Gastroesophageal sphincter (tissue), 4 donors: ENCODE measurements around the gene MKS1. TPM values are rescaled to one million over a fixed set of nuclear protein-coding genes. Genes with fewer than 3 reads are reported as not detected.
A peak's percentile ranks its signal among the peaks of the same experiment; 100 is the strongest.

ENCODE experiments used
- ATAC-seq: fragments of 150-250 bp; one replicate; pipeline ENCODE4 v1.9.1; 2016; ENCODE audit warnings: mild to moderate bottlenecking, moderate library complexity
- H3K27ac ChIP-seq, 4 donors: fragments of 200-600 bp; sonication (generic) in 3 of 4; 1 replicate in 3 of 4; 2 replicates in 1 of 4; pipeline ENCODE4 v1.5.1; 2016 to 2019
- H3K27me3 ChIP-seq: fragments of 200-600 bp; sonication (generic); one replicate; pipeline ENCODE4 v1.5.1; 2019
- H3K36me3 ChIP-seq, 2 donors: fragments of 200-600 bp; sonication (generic); one replicate each; pipeline ENCODE4 v1.5.1; 2019; ENCODE audit warnings: control low read depth in 1 of 2
- H3K4me1 ChIP-seq, 3 donors: fragments of 200-600 bp; sonication (generic); 1 replicate in 2 of 3; 2 replicates in 1 of 3; pipeline ENCODE4 v1.5.1; 2016 to 2019; ENCODE audit warnings: control low read depth in 2 of 3
- H3K4me3 ChIP-seq, 2 donors: fragments of 200-600 bp; sonication (generic); one replicate each; pipeline ENCODE4 v1.5.1; 2019; ENCODE audit warnings: mild to moderate bottlenecking in 1 of 2, moderate library complexity in 1 of 2
- H3K9me3 ChIP-seq, 3 donors: fragments of 200-600 bp; sonication (generic); one replicate each; pipeline ENCODE4 v1.5.1; 2017 to 2019; ENCODE audit warnings: control low read depth in 2 of 3
- EP300 ChIP-seq: sonication (generic); formaldehyde crosslinking; IDR thresholded peaks from one replicate; pipeline ENCODE4 v1.6.1; 2017; ENCODE audit warnings: antibody characterized with exemption, mild to moderate bottlenecking
- POLR2A ChIP-seq, 2 donors: fragments of 450-650 bp; IDR thresholded peaks; one replicate each; pipeline ENCODE4 v1.6.1; 2017; ENCODE audit warnings: antibody characterized with exemption in 2 of 2, mild to moderate bottlenecking in 2 of 2, moderate library complexity in 1 of 2
- POLR2AphosphoS5 ChIP-seq: sonication (generic); formaldehyde crosslinking; IDR thresholded peaks from one replicate; pipeline ENCODE4 v1.6.1; 2017; ENCODE audit warnings: antibody characterized with exemption
- WGBS, 2 donors: methylation state at CpG; one replicate each; pipeline ENCODE4 v1.1.5; 2018; ENCODE audit warnings: low coverage in 1 of 2; 5-methylcytosine and 5-hydroxymethylcytosine counted together
- total RNA-seq, 4 donors: library from RNA; depleted of rRNA; stranded (reverse); fragments of >200 nt; gene quantifications; one replicate each; pipeline ENCODE4 v1.1.0, GENCODE V29; 2016
- TF ChIP-seq, protein P1 (sequence below), 4 experiments: fragments of 200-600 bp in 2 of 4; fragments of 450-650 bp in 2 of 4; sonication (generic) in 1 of 4; IDR thresholded peaks; one replicate each; pipeline ENCODE4 v1.5.1; 2017 to 2019; ENCODE audit warnings: antibody characterized with exemption in 4 of 4, mild to moderate bottlenecking in 2 of 4, moderate library complexity in 2 of 4

MKS1 gene
- total RNA-seq, 4 donors from 2014 or later, result 6.7 to 9.3 (median 7.9) TPM

DNA sequence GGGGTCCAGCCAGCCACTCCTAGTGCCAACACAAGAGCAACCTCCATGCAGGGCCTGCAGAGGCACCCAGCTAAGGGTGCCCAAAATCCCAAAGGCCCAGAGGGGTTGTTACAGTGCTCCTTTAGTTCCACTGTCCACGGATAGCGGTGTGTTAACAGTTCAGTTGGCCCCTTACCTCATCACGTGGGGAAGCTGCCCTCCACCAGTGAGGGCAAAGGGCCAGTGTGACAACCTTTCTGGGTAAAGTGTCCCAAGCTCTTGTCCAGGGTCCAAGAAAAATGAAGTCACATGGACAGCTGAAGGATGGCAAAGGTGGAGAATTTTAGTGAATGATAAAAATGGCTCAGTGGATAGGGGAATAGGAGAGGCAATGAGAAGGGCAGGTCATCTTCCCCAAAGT lies 8.7 kb upstream of the MKS1 start:
- Histone ChIP-seq H3K4me1 (no peaks in the 10 kb centered on the region), H3K36me3 (no peaks in the 10 kb centered on the region), H3K4me3 (no peak overlapping the region), H3K27me3 (peaks cover 60% of the 10 kb centered on the region), H3K9me3 (no peaks in the 10 kb centered on the region), H3K27ac (no peak overlapping the region)
- TF ChIP-seq POLR2A (IDR thresholded peaks at IDR 0.05) (no peak), EP300 (no peak), POLR2AphosphoS5 (no peak)
- TF ChIP-seq, protein P1, sequence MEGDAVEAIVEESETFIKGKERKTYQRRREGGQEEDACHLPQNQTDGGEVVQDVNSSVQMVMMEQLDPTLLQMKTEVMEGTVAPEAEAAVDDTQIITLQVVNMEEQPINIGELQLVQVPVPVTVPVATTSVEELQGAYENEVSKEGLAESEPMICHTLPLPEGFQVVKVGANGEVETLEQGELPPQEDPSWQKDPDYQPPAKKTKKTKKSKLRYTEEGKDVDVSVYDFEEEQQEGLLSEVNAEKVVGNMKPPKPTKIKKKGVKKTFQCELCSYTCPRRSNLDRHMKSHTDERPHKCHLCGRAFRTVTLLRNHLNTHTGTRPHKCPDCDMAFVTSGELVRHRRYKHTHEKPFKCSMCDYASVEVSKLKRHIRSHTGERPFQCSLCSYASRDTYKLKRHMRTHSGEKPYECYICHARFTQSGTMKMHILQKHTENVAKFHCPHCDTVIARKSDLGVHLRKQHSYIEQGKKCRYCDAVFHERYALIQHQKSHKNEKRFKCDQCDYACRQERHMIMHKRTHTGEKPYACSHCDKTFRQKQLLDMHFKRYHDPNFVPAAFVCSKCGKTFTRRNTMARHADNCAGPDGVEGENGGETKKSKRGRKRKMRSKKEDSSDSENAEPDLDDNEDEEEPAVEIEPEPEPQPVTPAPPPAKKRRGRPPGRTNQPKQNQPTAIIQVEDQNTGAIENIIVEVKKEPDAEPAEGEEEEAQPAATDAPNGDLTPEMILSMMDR (IDR thresholded peaks at IDR 0.05), result no peak
- no peak for ATAC-seq
- 83% methylated on average over 2 of the region's 3 CpGs; no CpG with 5 or more reads in 1 of the 2 donors for WGBS, 2 donors

DNA sequence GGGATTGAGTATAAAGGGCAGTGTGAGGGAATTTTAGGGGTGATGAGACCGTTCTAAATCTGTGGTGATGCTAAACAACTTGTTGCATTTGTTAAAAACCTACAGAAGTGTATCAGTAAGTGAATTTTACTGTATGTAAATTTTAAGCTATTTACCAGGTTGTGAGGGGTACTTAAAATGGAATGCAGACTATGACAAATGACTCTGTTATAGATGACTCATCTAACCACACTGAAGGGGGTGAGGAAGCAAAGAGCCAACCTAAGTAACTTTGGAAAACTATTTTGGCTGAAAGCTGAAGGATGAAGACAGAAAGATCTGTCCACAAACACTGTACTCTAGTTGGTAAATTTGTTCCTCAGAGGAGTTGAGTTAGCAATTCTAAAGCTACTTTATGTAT lies 5.3 kb upstream of the MKS1 start:
- H3K36me3 ChIP-seq, result no peaks in the 10 kb centered on the region
- H3K9me3 ChIP-seq, result no peaks in the 10 kb centered on the region
- 13 to 38% methylated on average over 1 of the region's 1 CpG for WGBS, 2 donors

DNA sequence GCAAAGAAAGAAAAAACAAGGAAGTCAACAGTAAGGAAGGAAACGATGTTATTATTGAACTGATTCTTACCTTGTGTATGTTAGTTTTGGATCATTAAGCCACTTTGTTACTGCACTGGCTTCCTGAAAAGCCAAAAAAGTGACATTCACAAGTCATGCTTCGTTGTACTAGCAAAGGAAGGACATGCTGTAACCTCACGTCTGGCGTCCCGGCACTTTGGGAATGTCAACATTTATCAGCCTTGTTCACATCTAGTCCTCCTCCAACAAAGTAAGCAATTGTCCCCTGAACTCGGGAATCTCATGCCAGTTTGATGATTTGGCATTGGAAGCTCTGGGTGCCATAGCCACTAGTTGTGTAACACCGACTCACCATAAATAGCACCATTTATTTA lies 731 bp upstream of the MKS1 start:
- 43 to 63% methylated on average over 7 of the region's 7 CpGs for WGBS, 2 donors

More for the DNA sequence above, 5.3 kb upstream of the MKS1 start:
- H3K4me1 ChIP-seq, result peaks cover 0 to 9% (median 0%) of the 10 kb centered on the region in 3 donors
- TF ChIP-seq EP300, result no peak
- TF ChIP-seq POLR2A (IDR thresholded peaks at IDR 0.05), result no peak
- TF ChIP-seq, protein P1 (IDR thresholded peaks at IDR 0.05), result no peak
- no peak for TF ChIP-seq POLR2AphosphoS5
- H3K4me3 ChIP-seq, result no peak overlapping the region
- no peak overlapping the region for H3K27ac ChIP-seq
- peaks cover 30% of the 10 kb centered on the region for H3K27me3 ChIP-seq
- no peak for ATAC-seq

DNA sequence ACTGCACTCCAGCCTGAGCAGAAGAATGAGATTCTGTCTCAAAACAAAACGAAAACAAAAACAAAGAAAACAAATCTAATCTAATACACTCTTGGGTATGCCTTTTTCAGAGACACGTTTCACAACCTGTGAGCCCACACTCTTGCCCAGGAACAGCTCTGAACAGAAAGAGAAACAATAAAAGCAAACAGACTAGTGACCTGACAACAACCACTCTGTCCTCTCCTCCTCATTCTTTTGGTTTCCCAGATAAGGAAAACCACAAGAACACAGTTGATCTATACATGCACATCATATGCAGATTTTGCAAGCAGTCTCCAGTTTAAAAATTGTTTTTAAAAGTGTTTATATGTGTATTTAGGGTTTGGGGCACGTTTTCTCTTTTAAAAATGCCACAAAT lies 1.3 kb downstream of the MKS1 start:
- no peak for ATAC-seq
- TF ChIP-seq POLR2AphosphoS5 (no peak), EP300 (no peak), POLR2A (IDR thresholded peaks at IDR 0.05) (no peak)
- TF ChIP-seq, protein P1 (IDR thresholded peaks at IDR 0.05), result no peak
- Histone ChIP-seq H3K9me3 (no peaks in the 10 kb centered on the region), H3K27me3 (no peaks in the 10 kb centered on the region), H3K4me1 (peaks cover 0 to 13% (median 0%) of the 10 kb centered on the region in 3 donors), H3K27ac (no peak overlapping the region), H3K36me3 (peaks cover 0 to 42% of the 10 kb centered on the region in 2 donors), H3K4me3 (no peak overlapping the region)
- 87 to 92% methylated on average over 3 of the region's 3 CpGs for WGBS, 2 donors

More for the DNA sequence above, 731 bp upstream of the MKS1 start:
- TF ChIP-seq EP300, result no peak
- TF ChIP-seq POLR2A (IDR thresholded peaks at IDR 0.05), result no peak
- TF ChIP-seq, protein P1 (IDR thresholded peaks at IDR 0.05), result no peak
- TF ChIP-seq POLR2AphosphoS5, result no peak
- H3K27me3 ChIP-seq, result peaks cover 3% of the 10 kb centered on the region
- H3K4me1 ChIP-seq, result peaks cover 0 to 13% (median 0%) of the 10 kb centered on the region in 3 donors
- H3K9me3 ChIP-seq, result no peaks in the 10 kb centered on the region
- H3K27ac ChIP-seq, result peak overlapping the region in 2 of 4 donors; percentile 85 to 87
- no peak for ATAC-seq
- H3K4me3 ChIP-seq, result peak overlapping the region; percentile 52 to 80
- peaks cover 0 to 22% of the 10 kb centered on the region in 2 donors for H3K36me3 ChIP-seq

DNA sequence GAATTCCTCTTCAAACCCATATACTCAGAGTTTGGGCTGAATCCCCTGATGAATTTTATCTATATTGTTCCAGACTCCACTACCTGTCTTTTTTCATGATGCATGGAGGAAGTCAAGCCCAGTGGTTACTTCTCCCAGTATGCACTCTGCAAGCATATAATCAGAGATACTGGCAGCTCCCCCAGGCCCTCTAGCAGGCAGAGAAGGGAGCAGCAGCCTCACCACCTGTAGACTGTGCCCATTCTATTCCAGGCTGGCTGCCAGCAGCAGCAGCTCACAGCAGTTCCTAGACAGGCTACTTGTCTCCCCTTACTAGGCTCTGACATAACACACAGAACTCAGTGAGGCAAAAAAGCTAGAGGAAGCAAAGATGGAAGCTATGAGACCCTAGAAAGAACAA lies 3.4 kb downstream of the MKS1 start:
- ATAC-seq, result no peak
- Histone ChIP-seq H3K4me3 (no peak overlapping the region), H3K9me3 (no peaks in the 10 kb centered on the region), H3K4me1 (peaks cover 0 to 13% (median 0%) of the 10 kb centered on the region in 3 donors), H3K27me3 (no peaks in the 10 kb centered on the region), H3K27ac (no peak overlapping the region), H3K36me3 (peaks cover 0 to 63% of the 10 kb centered on the region in 2 donors)
- TF ChIP-seq POLR2AphosphoS5 (no peak), EP300 (no peak), POLR2A (IDR thresholded peaks at IDR 0.05) (no peak)
- TF ChIP-seq, protein P1 (IDR thresholded peaks at IDR 0.05), result no peak
